NCI-H2081 treated with DMSO at 0.1 percent for 48 hours (cell line): Measurements from ENCODE around the gene PET100.

Source experiments
- DNase-seq: peaks from one replicate; lab custom pipeline; 2025; lab: John Stamatoyannopoulos, UW

PET100 gene

GRCh38 chr19:7629347-7630054 is at the start of gene PET100, which contains the start of gene XAB2:
PET100 (plus strand) TSS chr19:7629793; CDS start chr19:7629834, 41 bp downstream.
XAB2 (minus strand) TSS chr19:7629545; CDS start chr19:7629527, 18 bp downstream.
- peak; percentile 93 for DNase-seq

GRCh38 chr19:7582446-7582845 is 47.1 kb upstream of the PET100 start:
- no peak for DNase-seq

- no peak for DNase-seq
Observed at GRCh38 chr19:7589822-7590221, 39.8 kb upstream of the PET100 start.

- no peak for DNase-seq
Observed at GRCh38 chr19:7590256-7590655, 39.3 kb upstream of the PET100 start.

GRCh38 chr19:7595466-7596133 is 34.0 kb upstream of the PET100 start, which contains the start of gene CAMSAP3:
CAMSAP3 (plus strand) TSS chr19:7595863; CDS start chr19:7596003, 140 bp downstream.
- DNase-seq = peak; percentile 6

GRCh38 chr19:7596211-7596937 is 33.2 kb upstream of the PET100 start:
- DNase-seq = no peak

GRCh38 chr19:7597689-7598088 is 31.9 kb upstream of the PET100 start:
- no peak for DNase-seq

- DNase-seq = no peak
Observed at GRCh38 chr19:7598180-7598579, 31.4 kb upstream of the PET100 start.

GRCh38 chr19:7600721-7601120 is 28.9 kb upstream of the PET100 start:
- DNase-seq = no peak

- DNase-seq = no peak
Observed at GRCh38 chr19:7602240-7602934, 27.2 kb upstream of the PET100 start.

- DNase-seq = no peak
Observed at GRCh38 chr19:7602935-7603497, 26.6 kb upstream of the PET100 start.

- no peak for DNase-seq
Observed at GRCh38 chr19:7603919-7604318, 25.7 kb upstream of the PET100 start.

- DNase-seq = no peak
Observed at GRCh38 chr19:7605490-7606222, 23.9 kb upstream of the PET100 start.

GRCh38 chr19:7606289-7606688 is 23.3 kb upstream of the PET100 start:
- no peak for DNase-seq

- DNase-seq = no peak
Observed at GRCh38 chr19:7607212-7607873, 22.2 kb upstream of the PET100 start.

- no peak for DNase-seq
Observed at GRCh38 chr19:7607874-7608560, 21.6 kb upstream of the PET100 start.

GRCh38 chr19:7610491-7611240 is 18.9 kb upstream of the PET100 start:
- no peak for DNase-seq

GRCh38 chr19:7611541-7612279 is 17.9 kb upstream of the PET100 start:
- DNase-seq = no peak
